HG03108 (cell line): ENCODE data around the gene TMEM116.
"Not testable (repeated sequence)": the region's sequence is repeated elsewhere in the genome, so short reads cannot be mapped to it uniquely, and the experiment has no call there.

Experiments used
- ATAC-seq: cut with Tn5 transposase; IDR thresholded peaks from one replicate; pipeline ENCODE4 v1.9.1; 2021; ENCODE audit warnings: moderate library complexity; ENCODE audit not compliant: unreplicated experiment

The TMEM116 gene

GRCh38 chr12:112010415-112011344, 2.3 kb downstream of the TMEM116 start:
- ATAC-seq, result no peak

DNA sequence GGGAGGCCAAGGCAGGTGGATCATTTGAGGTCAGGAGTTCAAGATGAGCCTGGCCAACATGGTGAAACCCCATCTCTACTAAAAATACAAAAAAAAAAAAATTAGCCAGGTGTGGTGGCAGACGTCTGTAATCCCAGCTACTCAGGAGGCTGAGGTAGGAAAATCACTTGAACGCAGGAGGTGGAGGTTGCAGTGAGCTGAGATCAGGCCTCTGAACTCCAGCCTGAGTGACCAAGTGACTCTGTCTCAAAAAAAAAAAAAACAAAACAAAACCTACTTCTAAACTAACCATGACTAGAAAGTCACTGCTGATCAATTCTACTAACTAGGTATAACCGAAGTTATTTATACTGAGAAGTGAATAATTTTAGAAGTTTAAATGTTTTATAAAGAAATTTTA, 3.4 kb downstream of the TMEM116 start:
- not testable (repeated sequence) for ATAC-seq

- ATAC-seq, result no peak
Measured at GRCh38 chr12:112008918-112009317, 4.0 kb downstream of the TMEM116 start.

- no peak for ATAC-seq
Measured at GRCh38 chr12:112007945-112008344, 5.0 kb downstream of the TMEM116 start.

GRCh38 chr12:112005419-112006395, 7.3 kb downstream of the TMEM116 start:
- no peak for ATAC-seq

DNA sequence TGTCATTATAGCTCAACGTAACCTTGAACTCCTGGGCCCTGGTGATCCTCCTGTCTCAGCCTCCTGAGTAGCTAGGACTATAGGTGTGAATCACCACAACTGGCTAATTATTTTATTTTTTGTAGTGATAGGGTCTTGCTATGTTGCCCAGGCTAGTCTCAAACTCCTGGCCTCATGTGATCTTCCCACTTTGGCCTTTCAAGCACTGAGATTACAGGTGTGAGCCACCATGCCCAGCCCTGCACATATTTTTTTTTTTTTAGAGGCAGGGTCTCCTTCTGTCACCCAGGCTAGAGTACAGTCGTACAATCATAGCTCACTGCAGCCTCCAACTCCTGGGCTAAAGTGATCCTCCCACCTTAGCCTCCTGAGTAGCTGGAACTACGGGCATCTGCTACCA, 8.9 kb downstream of the TMEM116 start:
- ATAC-seq, result no peak

DNA sequence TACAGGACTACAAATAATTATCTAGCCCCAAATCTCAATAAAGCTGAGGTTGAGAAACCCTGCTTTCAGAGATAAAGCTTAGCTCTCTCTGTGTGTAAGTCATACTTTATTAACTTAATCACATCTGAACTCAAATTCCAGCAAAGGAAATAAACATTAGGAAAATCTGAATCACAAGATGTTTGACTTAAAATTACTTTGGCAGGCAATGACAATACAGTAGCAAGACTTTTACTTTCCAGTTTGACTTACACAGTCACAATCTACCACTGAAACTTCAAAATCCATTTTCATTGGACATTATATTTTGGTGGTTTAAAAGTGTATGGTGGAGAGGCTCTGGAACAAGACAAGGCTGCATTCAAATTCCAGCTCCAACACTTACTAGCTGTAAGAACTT, 11.4 kb downstream of the TMEM116 start:
- no peak for ATAC-seq

GRCh38 chr12:112000820-112001219, 12.1 kb downstream of the TMEM116 start:
- no peak for ATAC-seq

DNA sequence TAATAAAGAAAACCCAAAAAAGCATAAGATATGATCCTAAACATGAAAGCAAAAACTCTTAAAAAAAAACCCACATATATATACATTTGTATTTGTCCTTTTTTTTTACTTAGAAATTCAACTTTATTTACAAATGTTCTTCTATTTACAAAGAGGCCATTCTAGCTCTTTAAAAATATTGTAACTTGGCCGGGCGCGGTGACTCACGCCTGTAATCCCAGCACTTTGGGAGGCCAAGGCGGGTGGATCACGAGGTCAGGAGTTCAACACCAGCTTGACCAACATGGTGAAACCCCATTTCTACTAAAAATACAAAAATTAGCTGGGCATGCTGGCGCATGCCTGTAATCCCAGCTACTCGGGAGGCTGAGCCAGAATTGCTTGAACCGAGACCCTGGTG, 13.8 kb downstream of the TMEM116 start:
- ATAC-seq, result not testable (repeated sequence)

DNA sequence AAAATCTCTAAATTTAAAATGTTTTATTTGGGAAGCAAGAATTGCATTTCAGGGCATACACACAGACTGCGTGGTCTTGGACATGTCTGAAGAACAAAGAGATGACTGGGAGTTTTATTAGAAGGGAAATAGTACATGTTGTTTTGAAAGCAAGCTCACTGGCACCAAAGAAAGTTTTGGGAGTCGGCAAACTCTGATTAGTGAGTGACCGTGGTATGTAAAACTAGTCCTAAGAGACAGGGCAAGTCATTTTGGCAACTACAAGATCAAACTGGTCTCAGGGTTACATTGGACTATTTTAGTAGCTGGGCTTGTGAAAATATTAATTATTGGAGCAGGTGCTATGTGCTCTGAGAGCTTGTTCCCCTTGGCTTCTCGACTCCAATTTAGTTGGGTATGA, 14.9 kb downstream of the TMEM116 start:
- no peak for ATAC-seq

DNA sequence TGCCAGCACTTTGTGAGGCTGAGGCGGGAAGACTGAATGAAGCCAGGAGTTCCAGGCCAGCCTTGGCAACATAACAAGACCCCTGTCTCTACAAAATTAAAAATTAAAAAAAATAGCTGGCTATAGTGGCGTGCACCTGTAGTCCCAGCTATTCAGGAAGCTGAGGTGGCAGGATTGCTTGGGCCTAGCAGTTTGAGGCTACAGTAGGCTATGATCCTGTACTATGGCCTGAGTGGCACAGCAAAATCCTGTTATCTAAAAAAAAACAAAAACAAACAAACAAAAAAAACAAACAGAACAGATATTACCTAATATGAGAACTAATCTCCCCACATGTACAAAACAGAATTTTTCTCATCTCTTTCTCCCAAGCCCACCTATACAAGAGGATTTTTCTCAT, 15.7 kb downstream of the TMEM116 start:
- ATAC-seq, result no peak

DNA sequence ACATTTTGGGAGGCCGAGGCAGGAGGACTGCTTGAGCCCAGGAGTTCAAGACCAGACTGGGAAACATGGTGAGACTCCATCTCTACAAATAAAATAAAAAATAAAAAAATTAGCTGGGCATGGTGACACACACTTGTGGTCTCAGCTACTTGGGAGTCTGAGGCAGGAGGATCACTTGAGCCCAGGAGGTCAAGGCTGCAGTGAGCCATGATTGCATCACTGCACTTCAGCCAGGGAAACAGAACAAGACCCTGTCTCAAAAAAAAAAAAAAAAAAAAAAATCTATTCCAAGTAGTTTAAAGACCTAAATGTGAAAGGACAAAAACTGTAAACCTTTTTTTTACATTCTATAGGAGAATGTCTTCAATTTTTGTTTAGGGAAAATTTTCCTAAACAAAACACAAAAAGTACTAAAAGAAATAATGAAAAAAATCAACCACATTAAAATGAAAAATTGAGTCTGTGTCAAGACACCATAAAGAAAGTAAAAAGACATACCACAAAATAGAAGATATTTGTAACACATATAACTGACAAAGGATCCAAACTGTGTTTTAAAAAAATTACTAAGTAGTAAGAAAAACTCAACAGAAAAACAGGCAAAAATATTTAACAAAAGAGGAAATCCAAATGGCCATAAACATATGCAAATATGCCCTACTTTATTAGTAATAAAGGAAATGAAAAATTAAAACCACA, 17.0 kb downstream of the TMEM116 start:
- no peak for ATAC-seq

- not testable (repeated sequence) for ATAC-seq
Measured at GRCh38 chr12:111994211-111995111, 18.5 kb downstream of the TMEM116 start.

DNA sequence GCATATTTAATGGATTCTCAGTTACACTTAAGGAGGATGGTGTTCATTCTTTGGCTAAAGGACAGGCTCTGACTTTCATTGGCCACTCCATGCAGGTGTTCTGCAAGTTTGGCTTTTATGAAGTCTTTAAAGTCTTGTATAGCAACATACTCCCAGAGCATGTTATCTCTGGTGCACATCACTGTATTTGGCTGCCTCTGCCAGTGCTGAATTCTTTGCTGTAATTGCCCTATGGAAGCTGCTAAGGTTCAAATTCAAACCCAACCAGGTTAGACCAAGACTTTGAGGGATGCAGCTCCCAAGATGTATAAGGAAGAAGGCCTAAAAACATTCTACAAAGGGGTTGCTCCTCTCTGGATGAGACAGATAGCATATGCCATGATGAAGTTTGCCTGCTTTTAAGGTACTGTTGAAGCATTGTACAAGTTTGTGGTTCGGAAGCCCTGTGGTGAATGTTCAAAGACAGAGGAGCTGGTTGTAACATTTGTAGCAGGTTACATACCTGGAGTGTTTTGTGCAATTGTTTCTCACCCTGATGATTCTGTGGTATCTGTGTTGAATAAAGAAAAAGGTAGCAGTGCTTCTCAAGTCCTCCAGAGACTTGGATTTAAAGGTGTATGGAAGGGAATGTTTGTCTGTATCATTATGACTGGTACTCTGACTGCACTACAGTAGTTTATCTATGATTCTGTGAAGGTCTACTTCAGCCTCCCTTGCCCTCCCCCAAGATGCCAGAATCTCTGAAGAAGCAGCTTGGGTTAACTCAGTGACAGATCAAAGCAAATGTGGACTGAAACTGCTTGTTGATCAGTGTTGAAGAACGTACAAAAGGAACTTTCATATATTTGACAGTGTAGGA, 19.4 kb downstream of the TMEM116 start:
- no peak for ATAC-seq

GRCh38 chr12:111992464-111992863, 20.5 kb downstream of the TMEM116 start:
- ATAC-seq, result no peak

DNA sequence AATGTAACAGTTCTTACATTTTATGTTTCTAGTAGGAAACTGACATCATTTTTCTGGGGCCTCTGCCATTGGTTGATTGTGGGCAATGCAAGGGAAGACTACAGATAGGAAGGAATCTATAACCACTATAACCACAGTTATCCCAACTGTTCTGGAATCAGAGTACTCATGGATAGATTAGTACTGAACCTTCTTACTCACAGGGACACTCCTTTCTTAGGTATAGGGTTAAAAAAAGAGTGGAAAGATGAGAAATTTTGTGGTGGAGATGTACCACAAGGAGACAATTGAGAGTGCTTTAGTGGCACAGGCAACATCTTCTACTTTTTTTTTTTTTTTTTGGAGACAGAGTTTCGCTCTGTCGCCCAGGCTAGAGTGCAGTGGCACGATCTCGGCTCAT, 21.0 kb downstream of the TMEM116 start:
- ATAC-seq, result no peak

GRCh38 chr12:111991535-111991934, 21.4 kb downstream of the TMEM116 start:
- ATAC-seq, result no peak

- no peak for ATAC-seq
Measured at GRCh38 chr12:111984820-111985219, 28.1 kb downstream of the TMEM116 start.

- ATAC-seq, result no peak
Measured at GRCh38 chr12:111981987-111982386, 31.0 kb downstream of the TMEM116 start.
